ENCODE data around the gene TULP1. TPM values are rescaled to one million over a fixed set of nuclear protein-coding genes. Genes with fewer than 3 reads are reported as not detected.

The TULP1 gene
- total and polyA plus RNA-seq, 2 of the 8 experiments (the other 6 are each of a cell fraction or from before 2014, with no cell fraction given), result 3.2 to 6.8 TPM

DNA sequence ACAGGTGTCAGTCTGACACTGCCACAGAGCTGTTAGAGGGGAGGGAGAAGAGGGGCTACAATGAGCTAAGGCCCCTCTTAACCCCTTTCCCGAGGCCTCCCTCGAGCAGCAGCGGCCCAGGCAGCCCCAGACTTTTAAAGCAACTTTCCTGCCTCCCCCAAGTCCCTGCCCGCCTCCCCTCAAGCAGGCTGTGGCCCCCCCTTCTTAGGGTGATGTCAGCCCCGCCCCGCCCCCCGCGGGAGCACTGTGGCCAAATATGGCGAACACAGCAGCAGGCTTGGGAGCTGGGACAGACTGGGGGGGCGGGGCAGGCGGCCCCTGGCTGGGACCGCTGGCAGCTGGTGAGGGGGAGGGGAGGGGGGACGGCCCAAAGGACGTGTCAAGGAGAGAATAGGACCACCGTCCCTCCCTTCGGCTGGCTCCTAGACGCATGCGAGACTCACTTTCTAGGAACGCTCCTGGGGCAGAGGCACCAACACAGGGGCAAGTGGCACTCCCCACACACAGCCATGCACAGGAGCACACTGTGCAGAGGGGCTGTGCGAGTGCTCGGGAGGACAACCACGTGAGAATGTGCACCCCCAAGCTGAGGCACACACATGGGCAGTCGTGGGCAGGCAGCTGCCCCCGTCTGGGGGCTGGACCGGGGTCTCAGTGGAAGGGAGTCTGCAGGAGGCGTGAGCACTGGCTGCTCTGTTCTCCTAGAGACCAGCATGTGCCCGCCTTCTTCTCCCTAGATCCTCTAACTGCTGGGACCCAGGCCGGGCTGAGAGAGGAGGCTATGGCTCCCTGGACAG lies 22.5 kb downstream of the TULP1 start:
- H3K56ac ChIP-seq (replicated peaks; ENCODE audit: insufficient read length, low read depth, low read length), result peak overlapping the region; percentile 44
- peak overlapping the region; percentile 75 for H4K5ac ChIP-seq (ENCODE audit: insufficient read length, low read depth, low read length)
- peaks cover 8% of the 10 kb centered on the region for H3K23me2 ChIP-seq (ENCODE audit: low read depth, low read length)
- H4K20me1 ChIP-seq (replicated peaks in 1 of 2; ENCODE audit: control insufficient read depth in 1 of 2, insufficient read depth in 2 of 2, low read length in 2 of 2), result peaks cover 13 to 25% of the 10 kb centered on the region in 2 experiments
- peak overlapping the region; percentile 43; the same call in 1 of the 2 replicates for H3K27ac ChIP-seq (ENCODE audit: low read depth, low read length)
- no peaks in the 10 kb centered on the region for H3K36me3 ChIP-seq (ENCODE audit: control insufficient read depth in 2 of 4, insufficient read depth in 4 of 4, low read length in 3 of 4)
- peak overlapping the region; percentile 97 for H4K91ac ChIP-seq (replicated peaks; ENCODE audit: insufficient read length, low read length)
- peak overlapping the region; percentile 99 for H2BK5ac ChIP-seq (ENCODE audit: low read depth, low read length)
- no peaks in the 10 kb centered on the region for H3K27me3 ChIP-seq (replicated peaks in 1 of 4; ENCODE audit: control insufficient read depth in 3 of 4, extremely low read depth in 1 of 4, insufficient read depth in 3 of 4, low read length in 3 of 4)
- H3K4me3 ChIP-seq (ENCODE audit: extremely low read depth in 1 of 4, insufficient read depth in 2 of 4, low read depth in 3 of 4, low read length in 4 of 4), result peak overlapping the region; percentile 21 to 56 (median 44); a peak in 7 of 8 replicates
- H3K9ac ChIP-seq (replicated peaks in 1 of 4; ENCODE audit: extremely low read depth in 1 of 4, low read depth in 3 of 4, low read length in 3 of 4), result peak overlapping the region in 2 of 4 experiments; percentile 44 to 48; a peak in 3 of 7 replicates
- peak; percentile 32 for FAIRE-seq
- peak overlapping the region; percentile 99 for H2BK15ac ChIP-seq (ENCODE audit: low read length)
- ChIA-PET CTCF (ENCODE audit: partially characterized antibody) (interaction anchor here (0.8 to 1.8 kb wide), 4 partner anchors 8 to 31 kb away, joined by 3 to 9 read pairs (median 4); partner anchors contain the start of gene RPL10A), POLR2A (ENCODE audit: partially characterized antibody) (interaction anchor here (0.8 to 37.6 kb wide), 7 partner anchors 3 to 249 kb away, joined by 3 to 1319 read pairs (median 4); partner anchors contain the start of genes RPL10A and TEAD3)
- peak overlapping the region; percentile 85 to 96 for H3K4me2 ChIP-seq (ENCODE audit: insufficient read depth in 1 of 2, low read depth in 2 of 2, low read length in 2 of 2)
- no peak overlapping the region for H2AFZ ChIP-seq (ENCODE audit: low read length)
- H2BK20ac ChIP-seq (ENCODE audit: low read length), result peak overlapping the region; percentile 98
- peak overlapping the region; percentile 71 for H4K8ac ChIP-seq (ENCODE audit: extremely low read depth, insufficient read depth, low read length)
- whole genome bisulfite sequencing, 2 experiments (ENCODE audit: extremely low coverage in 1 of 2, insufficient coverage in 1 of 2, insufficient read length in 1 of 2, insufficient replicate concordance in 2 of 2, low coverage in 1 of 2, low lambda C conversion rate in 2 of 2, missing lambda C conversion rate in 1 of 2), result 12% methylated on average over 20 of the region's 28 CpGs; no CpG with 5 or more reads in 1 of the 2 experiments
- peak overlapping the region; percentile 87; the same call in 1 of the 2 replicates for H2AK5ac ChIP-seq (ENCODE audit: low read depth, low read length)
- H3K14ac ChIP-seq (ENCODE audit: insufficient read length), result no peak overlapping the region
- H2BK120ac ChIP-seq (replicated peaks; ENCODE audit: low read depth, low read length), result peak overlapping the region; percentile 71
- peak overlapping the region; percentile 100; the same call in 1 of the 2 replicates for H2BK12ac ChIP-seq (ENCODE audit: low read depth, low read length)
- peak in 1 of 2 experiments; percentile 84 for DNase-seq (ENCODE audit: low read depth in 1 of 2, low spot score in 2 of 2)
- peak overlapping the region; percentile 100 for H3K18ac ChIP-seq (ENCODE audit: extremely low read depth, low read length)
- no peak overlapping the region for H3K23ac ChIP-seq (ENCODE audit: insufficient read length)
- peak overlapping the region; percentile 80 for H3K4ac ChIP-seq (replicated peaks; ENCODE audit: insufficient read length, low read depth, low read length)
- H3K4me1 ChIP-seq (replicated peaks in 1 of 4; ENCODE audit: control insufficient read depth in 3 of 4, insufficient read depth in 4 of 4, low read length in 3 of 4), result peaks cover 31 to 83% (median 70%) of the 10 kb centered on the region in 4 experiments
- H3K79me2 ChIP-seq (ENCODE audit: control insufficient read depth in 1 of 2, insufficient read depth in 2 of 2, low read length in 2 of 2), result peaks cover 0 to 44% of the 10 kb centered on the region in 2 experiments; a peak in 2 of 4 replicates
- peaks cover 15% of the 10 kb centered on the region for H3K79me1 ChIP-seq (ENCODE audit: low read depth, low read length)
- no peaks in the 10 kb centered on the region for H3K9me3 ChIP-seq (ENCODE audit: insufficient read depth in 2 of 2, low read depth in 1 of 2, low read length in 1 of 2)
- TF ChIP-seq SIN3A (conservative IDR thresholded peaks at IDR 0.05 in 1 of 2, IDR thresholded peaks at IDR 0.05 in 1 of 2; ENCODE audit: low read depth in 1 of 2, low read length in 2 of 2) (0 out of 4 replicates have a peak, but pooled peaks have one; percentile 44 to 51), CREB1 (IDR thresholded peaks at IDR 0.05) (peak; percentile 84), EP300 (IDR thresholded peaks at IDR 0.05; ENCODE audit: borderline replicate concordance in 1 of 2, low read depth in 2 of 2, low read length in 2 of 2) (peak in 1 of 2 experiments; percentile 80; a peak in 1 of 3 replicates), NRF1 (IDR thresholded peaks at IDR 0.05; ENCODE audit: low read depth, low read length) (no peak), FOSL1 (IDR thresholded peaks at IDR 0.05; ENCODE audit: insufficient read depth, low read depth, low read length) (no peak), RBBP5 (IDR thresholded peaks at IDR 0.05; ENCODE audit: borderline replicate concordance, low read depth, low read length) (no peak), JUND (IDR thresholded peaks at IDR 0.05; ENCODE audit: low read length) (peak; percentile 78; the same call in 1 of the 2 replicates), SRF (IDR thresholded peaks at IDR 0.05; ENCODE audit: low read depth, low read length) (peak; percentile 97), HDAC2 (IDR thresholded peaks at IDR 0.05; ENCODE audit: borderline replicate concordance in 1 of 2, low read depth in 2 of 2, low read length in 2 of 2) (0 out of 4 replicates have a peak, but pooled peaks of 1 of the 2 experiments have one; percentile 58), TBP (IDR thresholded peaks at IDR 0.05; ENCODE audit: low read depth, low read length) (peak; percentile 55; the same call in 1 of the 2 replicates)
